ENCODE results near the gene WDR86. TPM values are rescaled to one million over a fixed set of nuclear protein-coding genes. Genes with fewer than 3 reads are reported as not detected.

WDR86 gene
- total RNA-seq, 3 donors from 2014 or later = 0.27 to 0.46 (median 0.37) TPM

GRCh38 chr7:151389768-151390597 lies 19.9 kb downstream of the WDR86 start:
- Mint-ChIP-seq H3K27me3 (ENCODE audit: low read depth) (no peaks in the 10 kb centered on the region), H3K9me3 (no peaks in the 10 kb centered on the region), H3K36me3 (ENCODE audit: insufficient read depth) (no peaks in the 10 kb centered on the region), H3K4me3 (no peak overlapping the region), H3K4me1 (ENCODE audit: low read depth) (peaks cover 2% of the 10 kb centered on the region)
- DNase-seq (no peak), ATAC-seq (no peak)

GRCh38 chr7:151389096-151389767 lies 20.6 kb downstream of the WDR86 start:
- ATAC-seq (no peak), DNase-seq (no peak)
- Mint-ChIP-seq H3K9me3 (no peaks in the 10 kb centered on the region), H3K4me1 (ENCODE audit: low read depth) (peaks cover 2% of the 10 kb centered on the region), H3K36me3 (ENCODE audit: insufficient read depth) (no peaks in the 10 kb centered on the region), H3K4me3 (no peak overlapping the region), H3K27me3 (ENCODE audit: low read depth) (no peaks in the 10 kb centered on the region)

GRCh38 chr7:151388430-151388829 lies 21.4 kb downstream of the WDR86 start:
- ATAC-seq (no peak), DNase-seq (no peak)
- Mint-ChIP-seq H3K9me3 (no peaks in the 10 kb centered on the region), H3K4me1 (ENCODE audit: low read depth) (peaks cover 2% of the 10 kb centered on the region), H3K27me3 (ENCODE audit: low read depth) (peaks cover 4% of the 10 kb centered on the region), H3K36me3 (ENCODE audit: insufficient read depth) (no peaks in the 10 kb centered on the region), H3K4me3 (no peak overlapping the region)

- no peaks in the 10 kb centered on the region for H3K36me3 Mint-ChIP-seq (ENCODE audit: insufficient read depth)
- H3K9me3 Mint-ChIP-seq = no peaks in the 10 kb centered on the region
- no peak for ATAC-seq
- peaks cover under 1% of the 10 kb centered on the region for H3K4me1 Mint-ChIP-seq (ENCODE audit: low read depth)
- peaks cover 5% of the 10 kb centered on the region for H3K27me3 Mint-ChIP-seq (ENCODE audit: low read depth)
- DNase-seq = no peak
- H3K4me3 Mint-ChIP-seq = no peak overlapping the region
Observed at GRCh38 chr7:151388007-151388297, 21.9 kb downstream of the WDR86 start.

- no peak for ATAC-seq
- no peaks in the 10 kb centered on the region for H3K36me3 Mint-ChIP-seq (ENCODE audit: insufficient read depth)
Observed at GRCh38 chr7:151387161-151388006, 22.5 kb downstream of the WDR86 start.

GRCh38 chr7:151386301-151387160 lies 23.3 kb downstream of the WDR86 start:
- peaks cover 10% of the 10 kb centered on the region for H3K27me3 Mint-ChIP-seq (ENCODE audit: low read depth)
- H3K4me1 Mint-ChIP-seq (ENCODE audit: low read depth) = peaks cover 6% of the 10 kb centered on the region
- DNase-seq (no peak), ATAC-seq (no peak)
- no peaks in the 10 kb centered on the region for H3K36me3 Mint-ChIP-seq (ENCODE audit: insufficient read depth)
- H3K4me3 Mint-ChIP-seq = no peak overlapping the region
- no peaks in the 10 kb centered on the region for H3K9me3 Mint-ChIP-seq

More at GRCh38 chr7:151387161-151388006, 22.5 kb downstream of the WDR86 start:
- peaks cover 8% of the 10 kb centered on the region for H3K27me3 Mint-ChIP-seq (ENCODE audit: low read depth)
- no peak overlapping the region for H3K4me3 Mint-ChIP-seq
- no peak for DNase-seq
- H3K4me1 Mint-ChIP-seq (ENCODE audit: low read depth) = peaks cover 2% of the 10 kb centered on the region
- H3K9me3 Mint-ChIP-seq = no peaks in the 10 kb centered on the region

GRCh38 chr7:151385626-151386300 lies 24.1 kb downstream of the WDR86 start:
- no peaks in the 10 kb centered on the region for H3K36me3 Mint-ChIP-seq (ENCODE audit: insufficient read depth)
- H3K4me3 Mint-ChIP-seq = no peak overlapping the region
- no peaks in the 10 kb centered on the region for H3K9me3 Mint-ChIP-seq
- no peak for DNase-seq
- ATAC-seq = no peak
- peaks cover 10% of the 10 kb centered on the region for H3K27me3 Mint-ChIP-seq (ENCODE audit: low read depth)
- H3K4me1 Mint-ChIP-seq (ENCODE audit: low read depth) = peaks cover 9% of the 10 kb centered on the region

GRCh38 chr7:151384776-151385625 lies 24.8 kb downstream of the WDR86 start:
- H3K4me3 Mint-ChIP-seq = no peak overlapping the region
- no peaks in the 10 kb centered on the region for H3K9me3 Mint-ChIP-seq
- DNase-seq = no peak

GRCh38 chr7:151384352-151384697 lies 25.5 kb downstream of the WDR86 start:
- Mint-ChIP-seq H3K36me3 (ENCODE audit: insufficient read depth) (no peaks in the 10 kb centered on the region), H3K4me1 (ENCODE audit: low read depth) (peaks cover 10% of the 10 kb centered on the region), H3K9me3 (no peaks in the 10 kb centered on the region), H3K27me3 (ENCODE audit: low read depth) (peaks cover 10% of the 10 kb centered on the region), H3K4me3 (no peak overlapping the region)
- ATAC-seq (no peak), DNase-seq (no peak)

More at GRCh38 chr7:151384776-151385625, 24.8 kb downstream of the WDR86 start:
- ATAC-seq = no peak
- Mint-ChIP-seq H3K27me3 (ENCODE audit: low read depth) (peaks cover 10% of the 10 kb centered on the region), H3K4me1 (ENCODE audit: low read depth) (peaks cover 10% of the 10 kb centered on the region), H3K36me3 (ENCODE audit: insufficient read depth) (no peaks in the 10 kb centered on the region)

GRCh38 chr7:151383638-151384351 lies 26.0 kb downstream of the WDR86 start:
- DNase-seq (no peak), ATAC-seq (no peak)
- Mint-ChIP-seq H3K9me3 (no peaks in the 10 kb centered on the region), H3K36me3 (ENCODE audit: insufficient read depth) (no peaks in the 10 kb centered on the region), H3K27me3 (ENCODE audit: low read depth) (peaks cover 10% of the 10 kb centered on the region), H3K4me1 (ENCODE audit: low read depth) (peaks cover 10% of the 10 kb centered on the region), H3K4me3 (no peak overlapping the region)

GRCh38 chr7:151382079-151382885 lies 27.6 kb downstream of the WDR86 start:
- Mint-ChIP-seq H3K4me1 (ENCODE audit: low read depth) (peaks cover 10% of the 10 kb centered on the region), H3K9me3 (no peaks in the 10 kb centered on the region), H3K36me3 (ENCODE audit: insufficient read depth) (peaks cover 9% of the 10 kb centered on the region), H3K4me3 (peak overlapping the region; percentile 67), H3K27me3 (ENCODE audit: low read depth) (peaks cover 10% of the 10 kb centered on the region)
- peak; percentile 29 to 46 for ATAC-seq
- no peak for DNase-seq

Data from activated T-cell treated with anti-CD3 and anti-CD28 coated beads, Interleukin-2, amount 50 U/mL, for 4 hours (primary cell).